ENCODE data around the gene ATG9A. TPM values are rescaled to one million over a fixed set of nuclear protein-coding genes. Genes with fewer than 3 reads are reported as not detected.

The ATG9A gene
- total RNA-seq, 6 donors from 2014 or later: 40.9 to 57.7 (median 49.8) TPM

- TF ChIP-seq POLR2AphosphoS5 (IDR thresholded peaks at IDR 0.05): peak; percentile 98 to 99
- peak in 3 of 4 donors; percentile 82 to 92 (median 84) for TF ChIP-seq POLR2A (IDR thresholded peaks at IDR 0.05)
- TF ChIP-seq EP300 (IDR thresholded peaks at IDR 0.05): peak in 1 of 4 donors; percentile 76
- TF ChIP-seq, protein P1, sequence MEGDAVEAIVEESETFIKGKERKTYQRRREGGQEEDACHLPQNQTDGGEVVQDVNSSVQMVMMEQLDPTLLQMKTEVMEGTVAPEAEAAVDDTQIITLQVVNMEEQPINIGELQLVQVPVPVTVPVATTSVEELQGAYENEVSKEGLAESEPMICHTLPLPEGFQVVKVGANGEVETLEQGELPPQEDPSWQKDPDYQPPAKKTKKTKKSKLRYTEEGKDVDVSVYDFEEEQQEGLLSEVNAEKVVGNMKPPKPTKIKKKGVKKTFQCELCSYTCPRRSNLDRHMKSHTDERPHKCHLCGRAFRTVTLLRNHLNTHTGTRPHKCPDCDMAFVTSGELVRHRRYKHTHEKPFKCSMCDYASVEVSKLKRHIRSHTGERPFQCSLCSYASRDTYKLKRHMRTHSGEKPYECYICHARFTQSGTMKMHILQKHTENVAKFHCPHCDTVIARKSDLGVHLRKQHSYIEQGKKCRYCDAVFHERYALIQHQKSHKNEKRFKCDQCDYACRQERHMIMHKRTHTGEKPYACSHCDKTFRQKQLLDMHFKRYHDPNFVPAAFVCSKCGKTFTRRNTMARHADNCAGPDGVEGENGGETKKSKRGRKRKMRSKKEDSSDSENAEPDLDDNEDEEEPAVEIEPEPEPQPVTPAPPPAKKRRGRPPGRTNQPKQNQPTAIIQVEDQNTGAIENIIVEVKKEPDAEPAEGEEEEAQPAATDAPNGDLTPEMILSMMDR (IDR thresholded peaks at IDR 0.05): peak in 2 of 6 experiments; percentile 7 to 23
- Histone ChIP-seq H3K4me3 (peak within 1 kb of the TSS; percentile 72 to 83 (median 79)), H3K9me3 (no peaks in the 10 kb centered on the region), H3K27me3 (no peaks in the 10 kb centered on the region), H3K4me1 (peaks cover 50 to 60% (median 51%) of the 10 kb centered on the region in 4 donors), H3K36me3 (peaks cover under 1 to 25% (median 7%) of the 10 kb centered on the region in 4 donors), H3K27ac (peak within 1 kb of the TSS; percentile 91 to 96 (median 96))
- ATAC-seq (ENCODE audit: low FRiP score in 2 of 2): peak; percentile 90 to 96
- 0% methylated on average over 5 to 26 of the region's 46 CpGs for WGBS, 2 donors
- DNase-seq: peak; percentile 93 to 99
These were observed 15.9 kb upstream of the ATG9A start, which contains the start of the genes GLB1L and STK16 for GRCh38 chr2:219245148-219245898. GLB1L (minus strand) TSS chr2:219245444; CDS start chr2:219243573, 1,871 bp downstream. STK16 (plus strand) TSS chr2:219245479; CDS start chr2:219246000, 521 bp downstream.

DNA sequence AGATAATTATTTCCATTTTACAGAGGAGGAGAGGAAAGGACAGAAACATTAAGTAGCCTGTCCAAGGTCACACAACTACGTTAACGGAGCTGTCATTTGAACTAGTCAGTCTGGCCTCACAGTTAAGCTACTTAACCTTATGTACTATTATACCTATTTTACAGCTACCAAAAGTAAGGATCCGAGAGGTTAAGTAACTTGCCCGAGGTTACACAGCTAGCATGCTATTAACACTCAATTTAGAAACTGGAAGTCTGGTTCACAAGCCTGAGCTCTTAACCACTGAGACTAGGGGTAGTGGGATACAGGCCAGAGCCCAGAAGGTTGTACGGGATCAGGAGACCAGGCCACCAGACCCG, 15.3 kb upstream of the ATG9A start:
- peaks cover 0 to 24% (median 6%) of the 10 kb centered on the region in 4 donors for H3K36me3 ChIP-seq
- H3K4me1 ChIP-seq: peaks cover 45 to 54% (median 45%) of the 10 kb centered on the region in 4 donors
- TF ChIP-seq EP300 (IDR thresholded peaks at IDR 0.05): no peak
- TF ChIP-seq POLR2A (IDR thresholded peaks at IDR 0.05): no peak
- no peak for TF ChIP-seq POLR2AphosphoS5 (IDR thresholded peaks at IDR 0.05)
- TF ChIP-seq, protein P1 (IDR thresholded peaks at IDR 0.05): no peak
- peak overlapping the region; percentile 72 to 83 (median 79) for H3K4me3 ChIP-seq
- H3K9me3 ChIP-seq: no peaks in the 10 kb centered on the region
- DNase-seq: no peak
- WGBS, 2 donors: 37 to 64% methylated on average over 4 to 6 of the region's 6 CpGs
- peak overlapping the region; percentile 91 to 96 (median 96) for H3K27ac ChIP-seq
- no peaks in the 10 kb centered on the region for H3K27me3 ChIP-seq
- no peak for ATAC-seq (ENCODE audit: low FRiP score in 2 of 2)

DNA sequence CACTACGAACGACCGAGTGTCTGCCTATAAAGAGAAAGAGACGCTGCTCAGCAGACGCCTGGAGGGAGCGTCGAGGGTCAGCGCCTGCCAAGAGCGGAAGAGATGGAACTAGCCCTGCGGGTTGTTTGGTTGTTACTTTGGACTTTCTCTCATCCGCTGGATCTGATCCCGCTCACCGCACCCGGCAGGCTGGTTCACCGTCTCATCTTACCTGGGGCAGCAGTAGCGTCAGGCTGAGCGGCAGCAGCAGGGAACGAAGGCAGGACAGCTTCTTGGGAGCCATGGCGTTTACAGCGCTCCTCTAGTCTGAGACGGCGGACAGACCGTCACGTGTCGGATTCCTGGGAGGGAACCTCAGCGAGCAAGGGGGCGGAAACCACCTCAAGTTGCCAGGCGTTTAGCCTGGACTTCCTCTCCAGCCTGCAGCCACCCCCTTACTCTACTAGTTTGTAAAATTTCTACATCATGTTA, 13.9 kb upstream of the ATG9A start:
- WGBS, 2 donors: 39 to 57% methylated on average over 24 to 28 of the region's 28 CpGs
- Histone ChIP-seq H3K4me3 (peak overlapping the region in 2 of 4 donors; percentile 23 to 29), H3K27me3 (no peaks in the 10 kb centered on the region), H3K4me1 (peaks cover 30 to 40% (median 32%) of the 10 kb centered on the region in 4 donors), H3K27ac (peak overlapping the region in 1 of 4 donors; percentile 44), H3K9me3 (no peaks in the 10 kb centered on the region), H3K36me3 (peaks cover 0 to 27% (median 4%) of the 10 kb centered on the region in 4 donors)
- ATAC-seq (ENCODE audit: low FRiP score in 2 of 2) (peak in 1 of 2 donors; percentile 69), DNase-seq (peak; percentile 53 to 56)
- TF ChIP-seq POLR2AphosphoS5 (IDR thresholded peaks at IDR 0.05) (peak in 1 of 2 donors; percentile 18), POLR2A (IDR thresholded peaks at IDR 0.05) (no peak), EP300 (IDR thresholded peaks at IDR 0.05) (no peak)
- TF ChIP-seq, protein P1 (IDR thresholded peaks at IDR 0.05): no peak

DNA sequence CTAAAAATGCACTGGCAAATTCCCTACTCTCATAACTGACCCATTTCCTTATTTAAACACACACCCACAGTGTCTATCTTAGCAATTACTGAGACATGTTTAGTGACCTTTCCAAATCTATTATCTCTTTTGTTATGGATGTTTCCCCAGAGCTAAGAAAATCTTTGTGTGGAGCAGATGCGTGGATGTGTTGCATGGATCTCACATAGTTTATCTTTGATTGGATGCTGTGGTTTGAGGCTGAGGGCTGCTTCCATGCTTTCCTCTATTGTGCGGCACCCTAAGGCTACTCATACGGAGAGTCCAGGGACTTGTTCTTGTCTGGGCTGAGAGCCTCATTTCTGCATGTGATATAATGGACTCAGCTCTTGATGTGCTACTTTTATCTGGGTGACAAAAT, 4.9 kb upstream of the ATG9A start:
- Histone ChIP-seq H3K27me3 (no peaks in the 10 kb centered on the region), H3K36me3 (peaks cover 37 to 75% (median 60%) of the 10 kb centered on the region in 4 donors), H3K9me3 (no peaks in the 10 kb centered on the region), H3K4me1 (peaks cover 9 to 12% (median 11%) of the 10 kb centered on the region in 4 donors), H3K4me3 (no peak overlapping the region), H3K27ac (no peak overlapping the region)
- ATAC-seq (ENCODE audit: low FRiP score in 2 of 2) (no peak), DNase-seq (no peak)
- TF ChIP-seq, protein P1 (IDR thresholded peaks at IDR 0.05): no peak
- TF ChIP-seq POLR2A (IDR thresholded peaks at IDR 0.05) (no peak), POLR2AphosphoS5 (IDR thresholded peaks at IDR 0.05) (no peak), EP300 (IDR thresholded peaks at IDR 0.05) (no peak)
- WGBS, 2 donors: 91 to 99% methylated on average over 3 of the region's 3 CpGs
